Measurements from ENCODE around the gene SND1.

The SND1 gene

GRCh38 chr7:127718340-127718679 is 66.3 kb downstream of the SND1 start:
- DNase-seq (ENCODE audit: low read depth in 2 of 3, low spot score in 2 of 3): no peak

GRCh38 chr7:127726476-127726875 is 74.5 kb downstream of the SND1 start:
- DNase-seq (ENCODE audit: low read depth in 2 of 3, low spot score in 2 of 3): no peak

GRCh38 chr7:127730658-127731276 is 78.8 kb downstream of the SND1 start:
- DNase-seq (ENCODE audit: low read depth in 2 of 3, low spot score in 2 of 3): no peak

- no peak for DNase-seq (ENCODE audit: low read depth in 2 of 3, low spot score in 2 of 3)
Measured at GRCh38 chr7:127731431-127732080, 79.6 kb downstream of the SND1 start.

GRCh38 chr7:127732306-127732705 is 80.3 kb downstream of the SND1 start:
- no peak for DNase-seq (ENCODE audit: low read depth in 2 of 3, low spot score in 2 of 3)

- DNase-seq (ENCODE audit: low read depth in 2 of 3, low spot score in 2 of 3): no peak
Measured at GRCh38 chr7:127733986-127734385, 82.0 kb downstream of the SND1 start.

- DNase-seq (ENCODE audit: low read depth in 2 of 3, low spot score in 2 of 3): no peak
Measured at GRCh38 chr7:127736511-127736910, 84.5 kb downstream of the SND1 start.

- DNase-seq (ENCODE audit: low read depth in 2 of 3, low spot score in 2 of 3): no peak
Measured at GRCh38 chr7:127738859-127739258, 86.9 kb downstream of the SND1 start.

- no peak for DNase-seq (ENCODE audit: low read depth in 2 of 3, low spot score in 2 of 3)
Measured at GRCh38 chr7:127741764-127742375, 89.9 kb downstream of the SND1 start.

- no peak for DNase-seq (ENCODE audit: low read depth in 2 of 3, low spot score in 2 of 3)
Measured at GRCh38 chr7:127745445-127745844, 93.5 kb downstream of the SND1 start.

GRCh38 chr7:127751062-127751461 is 99.1 kb downstream of the SND1 start:
- no peak for DNase-seq (ENCODE audit: low read depth in 2 of 3, low spot score in 2 of 3)

GRCh38 chr7:127751490-127752448 is 99.8 kb downstream of the SND1 start:
- DNase-seq (ENCODE audit: low read depth in 2 of 3, low spot score in 2 of 3): no peak

- no peak for DNase-seq (ENCODE audit: low read depth in 2 of 3, low spot score in 2 of 3)
Measured at GRCh38 chr7:127752829-127753228, 100.8 kb downstream of the SND1 start.

- DNase-seq (ENCODE audit: low read depth in 2 of 3, low spot score in 2 of 3): no peak
Measured at GRCh38 chr7:127754457-127754856, 102.5 kb downstream of the SND1 start.

- DNase-seq (ENCODE audit: low read depth in 2 of 3, low spot score in 2 of 3): no peak
Measured at GRCh38 chr7:127755521-127755920, 103.5 kb downstream of the SND1 start.

GRCh38 chr7:127755965-127756364 is 104.0 kb downstream of the SND1 start:
- DNase-seq (ENCODE audit: low read depth in 2 of 3, low spot score in 2 of 3): no peak

GRCh38 chr7:127758105-127758504 is 106.1 kb downstream of the SND1 start:
- no peak for DNase-seq (ENCODE audit: low read depth in 2 of 3, low spot score in 2 of 3)

GRCh38 chr7:127758845-127759244 is 106.9 kb downstream of the SND1 start:
- no peak for DNase-seq (ENCODE audit: low read depth in 2 of 3, low spot score in 2 of 3)

GRCh38 chr7:127759945-127760421 is 108.0 kb downstream of the SND1 start:
- DNase-seq (ENCODE audit: low read depth in 2 of 3, low spot score in 2 of 3): no peak

GRCh38 chr7:127760436-127761031 is 108.5 kb downstream of the SND1 start:
- DNase-seq (ENCODE audit: low read depth in 2 of 3, low spot score in 2 of 3): no peak

- no peak for DNase-seq (ENCODE audit: low read depth in 2 of 3, low spot score in 2 of 3)
Measured at GRCh38 chr7:127761196-127761595, 109.2 kb downstream of the SND1 start.
